Smooth muscle cell of trachea (primary cell): ENCODE measurements around the gene RAPGEF3. TPM values are rescaled to one million over a fixed set of nuclear protein-coding genes. Genes with fewer than 3 reads are reported as not detected.

ENCODE experiments used
- total RNA-seq: library from RNA; depleted of rRNA; stranded (reverse); fragments of >200 nt; gene quantifications from 2 replicates; pipeline ENCODE4 v1.2.1, GENCODE V29; 2014

Gene RAPGEF3
- total RNA-seq, result 6.8 and 10.8 TPM in 2 replicates

GRCh38 chr12:47758834-47759690, at the start of gene RAPGEF3:
Gene RAPGEF3 (minus strand): TSS chr12:47758880. CDS start chr12:47758556, 324 bp downstream.

GRCh38 chr12:47773062-47773857, 14.6 kb upstream of the RAPGEF3 start, which contains the start of gene SLC48A1:
Gene SLC48A1 (plus strand): TSS chr12:47773238. CDS start chr12:47773305, 67 bp downstream.

GRCh38 chr12:47725091-47725772, 33.4 kb downstream of the RAPGEF3 start, which contains the start of gene ENDOU:
Gene ENDOU (minus strand): TSS chr12:47725490. CDS start chr12:47725413, 77 bp downstream.

DNA sequence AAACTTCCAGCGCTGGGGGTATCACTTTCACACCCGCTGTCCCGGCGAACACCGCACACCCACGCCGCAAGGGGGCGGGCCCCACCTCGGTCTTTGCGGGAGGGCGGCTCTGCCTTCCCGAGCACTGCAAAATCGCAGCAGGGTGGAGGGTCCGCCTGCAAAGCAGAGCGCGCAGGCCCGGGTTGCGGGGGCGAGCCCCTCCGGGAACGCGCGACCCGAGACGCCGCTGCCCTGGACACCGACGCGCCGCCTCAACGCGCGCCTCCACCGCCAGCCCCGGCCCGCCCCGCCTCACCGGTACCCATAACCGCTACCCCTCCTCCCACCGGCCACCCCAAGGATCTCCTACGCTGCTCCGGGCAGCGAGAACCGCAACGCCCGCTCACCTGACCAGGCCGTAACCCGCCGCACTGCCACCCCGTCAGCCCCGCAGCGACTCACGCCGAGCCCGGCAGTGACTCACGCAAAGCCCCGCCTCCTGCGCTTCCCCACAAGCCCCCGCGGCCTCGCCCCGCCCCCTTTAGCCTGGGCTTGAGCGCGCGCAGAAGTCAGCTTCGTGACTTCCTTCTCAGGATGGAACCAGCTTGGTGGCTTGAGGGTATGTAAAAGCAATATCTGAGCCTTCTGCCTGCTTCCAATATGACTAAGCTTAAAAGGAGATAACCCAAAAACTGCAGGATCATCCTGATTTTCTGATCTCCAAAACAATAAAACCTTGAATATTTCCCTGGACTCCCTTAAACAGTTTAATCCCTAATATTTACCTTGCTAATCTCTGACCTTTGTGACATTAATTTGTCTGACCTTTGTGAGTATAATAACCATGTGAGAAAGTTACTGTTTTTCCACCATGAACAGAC, 52.9 kb downstream of the RAPGEF3 start, which contains the start of gene RPAP3:
Gene RPAP3 (minus strand): TSS at position 465 of the 860 bp plus-strand sequence. CDS start 3,190 bp downstream, outside the sequence.

Other genes with a start within 250 kb of the RAPGEF3 start
- gene RPAP3, start 52.9 kb downstream of the RAPGEF3 start, total RNA-seq, result 10.6 and 21.1 TPM in 2 replicates
- gene ENDOU, start 33.4 kb downstream of the RAPGEF3 start, total RNA-seq, result 0.17 and 0.29 TPM in 2 replicates
- 11.3 and 28.1 TPM in 2 replicates for gene SLC48A1, start 14.4 kb upstream of the RAPGEF3 start, total RNA-seq
- 37.2 and 49.3 TPM in 2 replicates for gene HDAC7, start 61.0 kb upstream of the RAPGEF3 start, total RNA-seq
- 6.5 and 17.0 TPM in 2 replicates for gene VDR, start 146.1 kb upstream of the RAPGEF3 start, total RNA-seq
- 71.8 and 130 TPM in 2 replicates for gene TMEM106C, start 204.7 kb upstream of the RAPGEF3 start, total RNA-seq
- gene COL2A1, start 245.6 kb upstream of the RAPGEF3 start, total RNA-seq, result under 0.01 and 0.15 TPM in 2 replicates